Measurements from ENCODE around the gene MRPL53. TPM values are rescaled to one million over a fixed set of nuclear protein-coding genes. Genes with fewer than 3 reads are reported as not detected.

Gene MRPL53
- total and polyA plus RNA-seq, 2 experiments from 2014 or later: 7.7 to 65.1 TPM

DNA sequence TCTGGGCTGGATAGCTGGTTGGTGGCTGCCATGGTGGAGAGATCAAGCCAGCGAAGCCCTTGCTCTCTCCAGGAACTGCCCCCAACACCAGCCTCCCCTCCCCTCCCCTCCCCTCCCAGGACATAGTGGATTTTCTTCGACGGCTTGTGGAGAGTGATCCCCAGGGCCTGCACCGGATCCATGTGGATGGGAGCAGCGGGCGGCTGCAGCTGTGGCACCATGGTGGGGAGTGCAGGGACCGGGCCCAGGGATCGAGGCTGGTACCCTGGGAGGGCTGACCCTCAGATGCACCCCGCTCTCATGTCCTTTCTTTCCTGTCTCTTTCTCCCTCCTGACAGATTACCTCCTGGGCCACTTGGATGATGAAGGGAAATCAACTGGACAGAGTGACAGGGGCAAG lies 17.4 kb upstream of the MRPL53 start:
- DNase-seq (ENCODE audit: low spot score) (no peak), ATAC-seq (no peak)
- Mint-ChIP-seq H3K27me3 (ENCODE audit: insufficient read depth, low read depth, poor library complexity) (peaks cover 6% of the 10 kb centered on the region), H3K9me3 (no peaks in the 10 kb centered on the region; the same call in 2 of the 3 replicates), H3K4me3 (no peak overlapping the region), H3K27ac (no peak overlapping the region), H3K36me3 (ENCODE audit: low read depth) (peaks cover 56% of the 10 kb centered on the region), H3K4me1 (no peaks in the 10 kb centered on the region; the same call in 2 of the 3 replicates)
- Histone ChIP-seq H4K20me1 (replicated peaks; ENCODE audit: insufficient read depth) (no peaks in the 10 kb centered on the region), H2AFZ (no peak overlapping the region), H3K36me3 (ENCODE audit: insufficient read depth) (peaks cover 5% of the 10 kb centered on the region; the same call in 1 of the 2 replicates), H3K9me2 (ENCODE audit: insufficient read depth) (no peaks in the 10 kb centered on the region), H3K4me1 (ENCODE audit: insufficient read depth) (no peaks in the 10 kb centered on the region), H3K79me2 (replicated peaks; ENCODE audit: insufficient read depth) (no peaks in the 10 kb centered on the region), H3K27ac (ENCODE audit: low read depth) (no peak overlapping the region), H3K4me3 (no peak overlapping the region), H3K27me3 (ENCODE audit: insufficient read depth) (peaks cover 9% of the 10 kb centered on the region), H3K4me2 (no peak overlapping the region), H3F3A (replicated peaks; ENCODE audit: low read depth) (no peaks in the 10 kb centered on the region)
- no peak for TF ChIP-seq CREB1 (CRISPR knock-in tag; IDR thresholded peaks at IDR 0.05; ENCODE audit: low read depth)
- no peak for TF ChIP-seq NANOG (IDR thresholded peaks at IDR 0.05; ENCODE audit: borderline replicate concordance)
- TF ChIP-seq, protein P1, sequence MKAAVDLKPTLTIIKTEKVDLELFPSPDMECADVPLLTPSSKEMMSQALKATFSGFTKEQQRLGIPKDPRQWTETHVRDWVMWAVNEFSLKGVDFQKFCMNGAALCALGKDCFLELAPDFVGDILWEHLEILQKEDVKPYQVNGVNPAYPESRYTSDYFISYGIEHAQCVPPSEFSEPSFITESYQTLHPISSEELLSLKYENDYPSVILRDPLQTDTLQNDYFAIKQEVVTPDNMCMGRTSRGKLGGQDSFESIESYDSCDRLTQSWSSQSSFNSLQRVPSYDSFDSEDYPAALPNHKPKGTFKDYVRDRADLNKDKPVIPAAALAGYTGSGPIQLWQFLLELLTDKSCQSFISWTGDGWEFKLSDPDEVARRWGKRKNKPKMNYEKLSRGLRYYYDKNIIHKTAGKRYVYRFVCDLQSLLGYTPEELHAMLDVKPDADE (IDR thresholded peaks at IDR 0.05): no peak
- TF ChIP-seq ZNF114 (CRISPR knock-in tag; IDR thresholded peaks at IDR 0.05): no peak
- no peak for TF ChIP-seq STAT1 (IDR thresholded peaks at IDR 0.05; ENCODE audit: unreplicated experiment)
- TF ChIP-seq ZNF331 (CRISPR knock-in tag; IDR thresholded peaks at IDR 0.05; ENCODE audit: low read depth): no peak
- no peak for TF ChIP-seq EZH2phosphoT487 (IDR thresholded peaks at IDR 0.05; ENCODE audit: unreplicated experiment)
- no peak for TF ChIP-seq POLR2AphosphoS5 (IDR thresholded peaks at IDR 0.05; ENCODE audit: low read depth)
- TF ChIP-seq, protein P2, sequence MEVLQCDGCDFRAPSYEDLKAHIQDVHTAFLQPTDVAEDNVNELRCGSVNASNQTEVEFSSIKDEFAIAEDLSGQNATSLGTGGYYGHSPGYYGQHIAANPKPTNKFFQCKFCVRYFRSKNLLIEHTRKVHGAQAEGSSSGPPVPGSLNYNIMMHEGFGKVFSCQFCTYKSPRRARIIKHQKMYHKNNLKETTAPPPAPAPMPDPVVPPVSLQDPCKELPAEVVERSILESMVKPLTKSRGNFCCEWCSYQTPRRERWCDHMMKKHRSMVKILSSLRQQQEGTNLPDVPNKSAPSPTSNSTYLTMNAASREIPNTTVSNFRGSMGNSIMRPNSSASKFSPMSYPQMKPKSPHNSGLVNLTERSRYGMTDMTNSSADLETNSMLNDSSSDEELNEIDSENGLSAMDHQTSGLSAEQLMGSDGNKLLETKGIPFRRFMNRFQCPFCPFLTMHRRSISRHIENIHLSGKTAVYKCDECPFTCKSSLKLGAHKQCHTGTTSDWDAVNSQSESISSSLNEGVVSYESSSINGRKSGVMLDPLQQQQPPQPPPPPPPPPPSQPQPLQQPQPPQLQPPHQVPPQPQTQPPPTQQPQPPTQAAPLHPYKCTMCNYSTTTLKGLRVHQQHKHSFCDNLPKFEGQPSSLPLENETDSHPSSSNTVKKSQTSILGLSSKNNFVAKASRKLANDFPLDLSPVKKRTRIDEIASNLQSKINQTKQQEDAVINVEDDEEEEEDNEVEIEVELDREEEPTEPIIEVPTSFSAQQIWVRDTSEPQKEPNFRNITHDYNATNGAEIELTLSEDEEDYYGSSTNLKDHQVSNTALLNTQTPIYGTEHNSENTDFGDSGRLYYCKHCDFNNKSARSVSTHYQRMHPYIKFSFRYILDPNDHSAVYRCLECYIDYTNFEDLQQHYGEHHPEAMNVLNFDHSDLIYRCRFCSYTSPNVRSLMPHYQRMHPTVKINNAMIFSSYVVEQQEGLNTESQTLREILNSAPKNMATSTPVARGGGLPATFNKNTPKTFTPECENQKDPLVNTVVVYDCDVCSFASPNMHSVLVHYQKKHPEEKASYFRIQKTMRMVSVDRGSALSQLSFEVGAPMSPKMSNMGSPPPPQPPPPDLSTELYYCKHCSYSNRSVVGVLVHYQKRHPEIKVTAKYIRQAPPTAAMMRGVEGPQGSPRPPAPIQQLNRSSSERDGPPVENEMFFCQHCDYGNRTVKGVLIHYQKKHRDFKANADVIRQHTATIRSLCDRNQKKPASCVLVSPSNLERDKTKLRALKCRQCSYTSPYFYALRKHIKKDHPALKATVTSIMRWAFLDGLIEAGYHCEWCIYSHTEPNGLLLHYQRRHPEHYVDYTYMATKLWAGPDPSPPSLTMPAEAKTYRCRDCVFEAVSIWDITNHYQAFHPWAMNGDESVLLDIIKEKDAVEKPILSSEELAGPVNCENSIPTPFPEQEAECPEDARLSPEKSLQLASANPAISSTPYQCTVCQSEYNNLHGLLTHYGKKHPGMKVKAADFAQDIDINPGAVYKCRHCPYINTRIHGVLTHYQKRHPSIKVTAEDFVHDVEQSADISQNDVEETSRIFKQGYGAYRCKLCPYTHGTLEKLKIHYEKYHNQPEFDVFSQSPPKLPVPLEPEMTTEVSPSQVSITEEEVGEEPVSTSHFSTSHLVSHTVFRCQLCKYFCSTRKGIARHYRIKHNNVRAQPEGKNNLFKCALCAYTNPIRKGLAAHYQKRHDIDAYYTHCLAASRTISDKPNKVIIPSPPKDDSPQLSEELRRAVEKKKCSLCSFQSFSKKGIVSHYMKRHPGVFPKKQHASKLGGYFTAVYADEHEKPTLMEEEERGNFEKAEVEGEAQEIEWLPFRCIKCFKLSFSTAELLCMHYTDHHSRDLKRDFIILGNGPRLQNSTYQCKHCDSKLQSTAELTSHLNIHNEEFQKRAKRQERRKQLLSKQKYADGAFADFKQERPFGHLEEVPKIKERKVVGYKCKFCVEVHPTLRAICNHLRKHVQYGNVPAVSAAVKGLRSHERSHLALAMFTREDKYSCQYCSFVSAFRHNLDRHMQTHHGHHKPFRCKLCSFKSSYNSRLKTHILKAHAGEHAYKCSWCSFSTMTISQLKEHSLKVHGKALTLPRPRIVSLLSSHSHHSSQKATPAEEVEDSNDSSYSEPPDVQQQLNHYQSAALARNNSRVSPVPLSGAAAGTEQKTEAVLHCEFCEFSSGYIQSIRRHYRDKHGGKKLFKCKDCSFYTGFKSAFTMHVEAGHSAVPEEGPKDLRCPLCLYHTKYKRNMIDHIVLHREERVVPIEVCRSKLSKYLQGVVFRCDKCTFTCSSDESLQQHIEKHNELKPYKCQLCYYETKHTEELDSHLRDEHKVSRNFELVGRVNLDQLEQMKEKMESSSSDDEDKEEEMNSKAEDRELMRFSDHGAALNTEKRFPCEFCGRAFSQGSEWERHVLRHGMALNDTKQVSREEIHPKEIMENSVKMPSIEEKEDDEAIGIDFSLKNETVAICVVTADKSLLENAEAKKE (CRISPR knock-in tag; IDR thresholded peaks at IDR 0.05): no peak
- TF ChIP-seq, protein P3, sequence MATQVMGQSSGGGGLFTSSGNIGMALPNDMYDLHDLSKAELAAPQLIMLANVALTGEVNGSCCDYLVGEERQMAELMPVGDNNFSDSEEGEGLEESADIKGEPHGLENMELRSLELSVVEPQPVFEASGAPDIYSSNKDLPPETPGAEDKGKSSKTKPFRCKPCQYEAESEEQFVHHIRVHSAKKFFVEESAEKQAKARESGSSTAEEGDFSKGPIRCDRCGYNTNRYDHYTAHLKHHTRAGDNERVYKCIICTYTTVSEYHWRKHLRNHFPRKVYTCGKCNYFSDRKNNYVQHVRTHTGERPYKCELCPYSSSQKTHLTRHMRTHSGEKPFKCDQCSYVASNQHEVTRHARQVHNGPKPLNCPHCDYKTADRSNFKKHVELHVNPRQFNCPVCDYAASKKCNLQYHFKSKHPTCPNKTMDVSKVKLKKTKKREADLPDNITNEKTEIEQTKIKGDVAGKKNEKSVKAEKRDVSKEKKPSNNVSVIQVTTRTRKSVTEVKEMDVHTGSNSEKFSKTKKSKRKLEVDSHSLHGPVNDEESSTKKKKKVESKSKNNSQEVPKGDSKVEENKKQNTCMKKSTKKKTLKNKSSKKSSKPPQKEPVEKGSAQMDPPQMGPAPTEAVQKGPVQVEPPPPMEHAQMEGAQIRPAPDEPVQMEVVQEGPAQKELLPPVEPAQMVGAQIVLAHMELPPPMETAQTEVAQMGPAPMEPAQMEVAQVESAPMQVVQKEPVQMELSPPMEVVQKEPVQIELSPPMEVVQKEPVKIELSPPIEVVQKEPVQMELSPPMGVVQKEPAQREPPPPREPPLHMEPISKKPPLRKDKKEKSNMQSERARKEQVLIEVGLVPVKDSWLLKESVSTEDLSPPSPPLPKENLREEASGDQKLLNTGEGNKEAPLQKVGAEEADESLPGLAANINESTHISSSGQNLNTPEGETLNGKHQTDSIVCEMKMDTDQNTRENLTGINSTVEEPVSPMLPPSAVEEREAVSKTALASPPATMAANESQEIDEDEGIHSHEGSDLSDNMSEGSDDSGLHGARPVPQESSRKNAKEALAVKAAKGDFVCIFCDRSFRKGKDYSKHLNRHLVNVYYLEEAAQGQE (IDR thresholded peaks at IDR 0.05; ENCODE audit: unreplicated experiment): no peak
- TF ChIP-seq EZH2 (IDR thresholded peaks at IDR 0.05; ENCODE audit: low read depth, unreplicated experiment): no peak
- TF ChIP-seq, protein P4, sequence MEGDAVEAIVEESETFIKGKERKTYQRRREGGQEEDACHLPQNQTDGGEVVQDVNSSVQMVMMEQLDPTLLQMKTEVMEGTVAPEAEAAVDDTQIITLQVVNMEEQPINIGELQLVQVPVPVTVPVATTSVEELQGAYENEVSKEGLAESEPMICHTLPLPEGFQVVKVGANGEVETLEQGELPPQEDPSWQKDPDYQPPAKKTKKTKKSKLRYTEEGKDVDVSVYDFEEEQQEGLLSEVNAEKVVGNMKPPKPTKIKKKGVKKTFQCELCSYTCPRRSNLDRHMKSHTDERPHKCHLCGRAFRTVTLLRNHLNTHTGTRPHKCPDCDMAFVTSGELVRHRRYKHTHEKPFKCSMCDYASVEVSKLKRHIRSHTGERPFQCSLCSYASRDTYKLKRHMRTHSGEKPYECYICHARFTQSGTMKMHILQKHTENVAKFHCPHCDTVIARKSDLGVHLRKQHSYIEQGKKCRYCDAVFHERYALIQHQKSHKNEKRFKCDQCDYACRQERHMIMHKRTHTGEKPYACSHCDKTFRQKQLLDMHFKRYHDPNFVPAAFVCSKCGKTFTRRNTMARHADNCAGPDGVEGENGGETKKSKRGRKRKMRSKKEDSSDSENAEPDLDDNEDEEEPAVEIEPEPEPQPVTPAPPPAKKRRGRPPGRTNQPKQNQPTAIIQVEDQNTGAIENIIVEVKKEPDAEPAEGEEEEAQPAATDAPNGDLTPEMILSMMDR (conservative IDR thresholded peaks at IDR 0.05; ENCODE audit: low read depth in 2 of 2): no peak
- no peak for TF ChIP-seq JUNB (IDR thresholded peaks at IDR 0.05; ENCODE audit: unreplicated experiment)
